GM12878 (cell line): ENCODE data around the gene PATZ1. TPM values are rescaled to one million over a fixed set of nuclear protein-coding genes. Genes with fewer than 3 reads are reported as not detected.

Experiments
- ATF7 ChIP-seq: fragments of 450-650 bp; IDR thresholded peaks from 2 replicates; pipeline ENCODE4 v1.6.1; 2016; ENCODE audit warnings: low read depth, mild to moderate bottlenecking
- BACH1 ChIP-seq: fragments of 450-650 bp; IDR thresholded peaks from 2 replicates; pipeline ENCODE4 v1.6.1; 2017; ENCODE audit warnings: mild to moderate bottlenecking, borderline replicate concordance
- CREM ChIP-seq: IDR thresholded peaks from 2 replicates; pipeline ENCODE4 v1.6.1; 2014; ENCODE audit warnings: antibody characterized with exemption, low read depth
- DPF2 ChIP-seq: fragments of 450-650 bp; IDR thresholded peaks from 2 replicates; pipeline ENCODE4 v1.6.1; 2017; ENCODE audit warnings: mild to moderate bottlenecking
- EP300 ChIP-seq, 2 experiments: fragments of 150-350 bp in 1 of 2; IDR thresholded peaks; 2 replicates each; pipeline ENCODE4 v1.6.1; 2011 to 2012; ENCODE audit warnings: low read depth in 2 of 2, low read length in 2 of 2, borderline replicate concordance in 1 of 2, improper control_type of control experiment in 1 of 2, inconsistent platforms in 1 of 2; ENCODE audit not compliant: control insufficient read depth in 1 of 2
- FOS ChIP-seq: IDR thresholded peaks from 3 replicates; pipeline ENCODE4 v1.6.1; 2011; ENCODE audit warnings: borderline replicate concordance; ENCODE audit not compliant: insufficient read length; ENCODE audit errors: extremely low read depth
- FOXK2 ChIP-seq: fragments of 450-650 bp; IDR thresholded peaks from 2 replicates; pipeline ENCODE4 v1.6.1; 2017; ENCODE audit warnings: mild to moderate bottlenecking, moderate library complexity
- JUND ChIP-seq: IDR thresholded peaks from 2 replicates; pipeline ENCODE4 v1.6.1; 2012; ENCODE audit warnings: low read depth, mild to moderate bottlenecking, low read length, improper control_type of control experiment, moderate library complexity
- LARP7 ChIP-seq: fragments of 450-650 bp; IDR thresholded peaks from 2 replicates; pipeline ENCODE4 v1.6.1; 2017; ENCODE audit warnings: mild to moderate bottlenecking
- MEF2B ChIP-seq: fragments of 450-650 bp; IDR thresholded peaks from 2 replicates; pipeline ENCODE4 v1.6.1; 2018; ENCODE audit warnings: mild to moderate bottlenecking, moderate library complexity; ENCODE audit not compliant: partially characterized antibody, poor library complexity, severe bottlenecking
- NFYB ChIP-seq: IDR thresholded peaks from 2 replicates; pipeline ENCODE4 v1.6.1; 2011; ENCODE audit warnings: low read depth, mild to moderate bottlenecking, low read length, improper control_type of control experiment, moderate library complexity; ENCODE audit not compliant: insufficient read depth
- NRF1 ChIP-seq: conservative IDR thresholded peaks from 2 replicates; pipeline ENCODE4 v1.6.1; 2011; ENCODE audit warnings: mild to moderate bottlenecking, low read depth, low read length, improper control_type of control experiment
- PKNOX1 ChIP-seq: fragments of 450-650 bp; IDR thresholded peaks from 2 replicates; pipeline ENCODE4 v1.6.1; 2016; ENCODE audit warnings: mild to moderate bottlenecking
- POLR2A ChIP-seq: IDR thresholded peaks from 2 replicates; pipeline ENCODE4 v1.6.1; 2011; ENCODE audit warnings: low read depth, mild to moderate bottlenecking, low read length
- RFX5 ChIP-seq: IDR thresholded peaks from 2 replicates; pipeline ENCODE4 v1.6.1; 2011; ENCODE audit warnings: low read depth, low read length, improper control_type of control experiment
- RUNX3 ChIP-seq: IDR thresholded peaks from 2 replicates; pipeline ENCODE4 v1.6.1; 2012; ENCODE audit warnings: low read length, inconsistent platforms
- SMAD5 ChIP-seq: IDR thresholded peaks from 2 replicates; pipeline ENCODE4 v1.6.1; 2016; ENCODE audit warnings: antibody characterized with exemption, low read depth
- SP1 ChIP-seq: IDR thresholded peaks from one replicate; pipeline ENCODE4 v1.6.1; 2011; ENCODE audit warnings: low read depth, low read length
- SPI1 ChIP-seq: IDR thresholded peaks from 2 replicates; pipeline ENCODE4 v1.6.1; 2011; ENCODE audit warnings: low read depth, mild to moderate bottlenecking, low read length, moderate library complexity, borderline replicate concordance; ENCODE audit not compliant: insufficient read depth
- YBX1 ChIP-seq: fragments of 450-650 bp; IDR thresholded peaks from 2 replicates; pipeline ENCODE4 v1.6.1; 2016; ENCODE audit warnings: antibody characterized with exemption
- polyA plus RNA-seq, 11 experiments: library from polyadenylated mRNA; depleted of rRNA in 4 of 11; unstranded in 6 of 11; stranded (reverse) in 5 of 11; fragments of >200 nt; fragmentation: Nextera tagmentation in 4 of 11; fragmentation: Illumina TruSeq in 1 of 11; extraction: Ambion mirVana in 4 of 11; extraction: Trizol in 1 of 11; gene quantifications; 1 replicate in 1 of 11; 2 replicates in 10 of 11; pipeline versions ENCODE4 v1.2.1 to v1.2.3, GENCODE V29; 2011 to 2016; ENCODE audit warnings: inconsistent platforms in 2 of 11, missing spikeins in 2 of 11, low read depth in 1 of 11
- total RNA-seq, 4 experiments: library from RNA; depleted of rRNA in 3 of 4; stranded (reverse); fragments of >200 nt in 3 of 4; fragmentation: Illumina TruSeq in 1 of 4; extraction: Trizol in 1 of 4; gene quantifications; 2 replicates each; pipeline versions ENCODE4 v1.2.1 to v1.2.3, GENCODE V29; 2013 to 2021
- TF ChIP-seq, protein P1 (sequence below): IDR thresholded peaks from 2 replicates; pipeline ENCODE4 v1.6.1; 2012; ENCODE audit warnings: low read depth, low read length, improper control_type of control experiment
- TF ChIP-seq, protein P2 (sequence below): fragments of 450-650 bp; IDR thresholded peaks from 2 replicates; pipeline ENCODE4 v1.6.1; 2017; ENCODE audit warnings: mild to moderate bottlenecking, moderate library complexity

PATZ1 gene
- total and polyA plus RNA-seq, 10 of the 15 experiments (the other 5 are each of a cell fraction or from before 2014, with no cell fraction given): 3.6 to 32.7 (median 13.9) TPM

DNA sequence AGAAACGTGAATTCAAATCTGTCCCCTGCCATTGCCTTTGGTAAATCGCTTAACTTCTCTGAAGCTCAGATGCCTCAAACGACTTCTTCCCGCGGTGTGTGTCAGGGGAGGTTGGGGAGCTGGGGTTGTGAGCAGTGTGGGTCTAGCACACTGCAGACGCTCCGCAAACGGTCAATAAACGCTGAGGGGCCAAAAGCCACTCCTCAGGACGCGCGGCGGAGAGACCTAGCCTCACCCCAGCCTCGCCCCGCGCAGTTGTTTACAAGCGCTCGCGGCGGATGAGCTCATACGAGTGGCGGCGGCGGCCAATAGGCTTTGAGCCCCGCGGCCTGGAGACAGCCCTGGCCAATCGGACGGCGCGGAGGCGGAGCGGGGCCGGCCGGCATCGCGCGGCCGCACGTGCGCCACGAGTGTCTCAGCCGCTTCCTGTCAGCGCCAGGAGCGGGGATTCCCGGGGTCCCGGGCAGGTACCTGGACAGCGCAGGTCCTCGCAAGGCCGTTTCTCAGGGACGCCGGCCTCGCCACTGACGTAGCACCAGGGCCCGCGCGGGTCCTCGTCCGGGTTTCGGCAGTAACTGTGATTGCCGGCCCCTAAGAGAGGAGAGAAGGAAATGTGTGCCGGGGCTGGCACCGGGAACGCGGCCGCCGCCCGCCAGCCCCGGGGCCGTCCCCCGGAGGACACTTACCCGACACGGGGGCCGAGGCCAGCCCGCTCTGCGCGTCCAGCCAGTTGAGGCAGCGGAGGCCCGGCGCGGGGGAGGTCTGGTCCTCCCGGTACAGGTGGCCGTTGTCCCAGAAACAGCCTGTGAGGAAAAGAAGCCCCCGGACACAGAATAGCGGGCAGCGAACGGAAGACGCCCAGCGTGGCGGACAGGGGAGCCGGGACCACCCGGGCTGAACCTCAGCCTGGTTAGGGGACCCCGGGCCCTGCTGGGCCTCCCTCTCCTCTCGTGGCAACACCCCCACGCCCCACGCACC lies 55.4 kb downstream of the PATZ1 start (continued):
- TF ChIP-seq DPF2: peak; percentile 89
- TF ChIP-seq SPI1: 0 out of 2 replicates have a peak, but pooled peaks have one; percentile 11
- peak; percentile 87 for TF ChIP-seq POLR2A
- TF ChIP-seq NRF1: peak; percentile 28; the same call in 1 of the 2 replicates
- TF ChIP-seq SMAD5: 0 out of 2 replicates have a peak, but pooled peaks have one; percentile 46
- peak; percentile 94 for TF ChIP-seq RFX5
- TF ChIP-seq, protein P1, sequence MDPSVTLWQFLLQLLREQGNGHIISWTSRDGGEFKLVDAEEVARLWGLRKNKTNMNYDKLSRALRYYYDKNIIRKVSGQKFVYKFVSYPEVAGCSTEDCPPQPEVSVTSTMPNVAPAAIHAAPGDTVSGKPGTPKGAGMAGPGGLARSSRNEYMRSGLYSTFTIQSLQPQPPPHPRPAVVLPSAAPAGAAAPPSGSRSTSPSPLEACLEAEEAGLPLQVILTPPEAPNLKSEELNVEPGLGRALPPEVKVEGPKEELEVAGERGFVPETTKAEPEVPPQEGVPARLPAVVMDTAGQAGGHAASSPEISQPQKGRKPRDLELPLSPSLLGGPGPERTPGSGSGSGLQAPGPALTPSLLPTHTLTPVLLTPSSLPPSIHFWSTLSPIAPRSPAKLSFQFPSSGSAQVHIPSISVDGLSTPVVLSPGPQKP: no peak; the same call in 1 of the 2 replicates
- TF ChIP-seq JUND: no peak
- TF ChIP-seq LARP7: peak; percentile 75; the same call in 1 of the 2 replicates
- peak in 1 of 2 experiments; percentile 45; a peak in 1 of 4 replicates for TF ChIP-seq EP300 (IDR thresholded peaks at IDR 0.05; ENCODE audit: borderline replicate concordance in 1 of 2, control insufficient read depth in 1 of 2, low read depth in 2 of 2, low read length in 2 of 2)
- peak; percentile 93 for TF ChIP-seq NFYB
- TF ChIP-seq MEF2B: peak; percentile 84
- peak; percentile 58 for TF ChIP-seq SP1
- peak; percentile 43; the same call in 1 of the 2 replicates for TF ChIP-seq PKNOX1
- TF ChIP-seq ATF7: peak; percentile 89
- peak; percentile 87 for TF ChIP-seq BACH1
- TF ChIP-seq CREM: peak; percentile 31; the same call in 1 of the 2 replicates
- peak; percentile 91 for TF ChIP-seq FOXK2
- no peak for TF ChIP-seq RUNX3
- TF ChIP-seq FOS: peak; percentile 25
- TF ChIP-seq YBX1: no peak
- TF ChIP-seq, protein P2, sequence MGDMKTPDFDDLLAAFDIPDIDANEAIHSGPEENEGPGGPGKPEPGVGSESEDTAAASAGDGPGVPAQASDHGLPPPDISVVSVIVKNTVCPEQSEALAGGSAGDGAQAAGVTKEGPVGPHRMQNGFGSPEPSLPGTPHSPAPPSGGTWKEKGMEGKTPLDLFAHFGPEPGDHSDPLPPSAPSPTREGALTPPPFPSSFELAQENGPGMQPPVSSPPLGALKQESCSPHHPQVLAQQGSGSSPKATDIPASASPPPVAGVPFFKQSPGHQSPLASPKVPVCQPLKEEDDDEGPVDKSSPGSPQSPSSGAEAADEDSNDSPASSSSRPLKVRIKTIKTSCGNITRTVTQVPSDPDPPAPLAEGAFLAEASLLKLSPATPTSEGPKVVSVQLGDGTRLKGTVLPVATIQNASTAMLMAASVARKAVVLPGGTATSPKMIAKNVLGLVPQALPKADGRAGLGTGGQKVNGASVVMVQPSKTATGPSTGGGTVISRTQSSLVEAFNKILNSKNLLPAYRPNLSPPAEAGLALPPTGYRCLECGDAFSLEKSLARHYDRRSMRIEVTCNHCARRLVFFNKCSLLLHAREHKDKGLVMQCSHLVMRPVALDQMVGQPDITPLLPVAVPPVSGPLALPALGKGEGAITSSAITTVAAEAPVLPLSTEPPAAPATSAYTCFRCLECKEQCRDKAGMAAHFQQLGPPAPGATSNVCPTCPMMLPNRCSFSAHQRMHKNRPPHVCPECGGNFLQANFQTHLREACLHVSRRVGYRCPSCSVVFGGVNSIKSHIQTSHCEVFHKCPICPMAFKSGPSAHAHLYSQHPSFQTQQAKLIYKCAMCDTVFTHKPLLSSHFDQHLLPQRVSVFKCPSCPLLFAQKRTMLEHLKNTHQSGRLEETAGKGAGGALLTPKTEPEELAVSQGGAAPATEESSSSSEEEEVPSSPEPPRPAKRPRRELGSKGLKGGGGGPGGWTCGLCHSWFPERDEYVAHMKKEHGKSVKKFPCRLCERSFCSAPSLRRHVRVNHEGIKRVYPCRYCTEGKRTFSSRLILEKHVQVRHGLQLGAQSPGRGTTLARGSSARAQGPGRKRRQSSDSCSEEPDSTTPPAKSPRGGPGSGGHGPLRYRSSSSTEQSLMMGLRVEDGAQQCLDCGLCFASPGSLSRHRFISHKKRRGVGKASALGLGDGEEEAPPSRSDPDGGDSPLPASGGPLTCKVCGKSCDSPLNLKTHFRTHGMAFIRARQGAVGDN: peak; percentile 76
